Right forelimb (tissue), 1 donor: Measurements from ENCODE around the gene RALY.
A peak's percentile ranks its signal among the peaks of the same experiment; 100 is the strongest.
"Not testable (repeated sequence)": the region's sequence is repeated elsewhere in the genome, so short reads cannot be mapped to it uniquely, and the experiment has no call there.

Experiments used
- DNase-seq: peaks from one replicate; pipeline ENCODE4 v3.0.0-alpha.2; 2018

The RALY gene

GRCh38 chr20:34111702-34112599, 118.2 kb downstream of the RALY start, which contains the start of gene EIF2S2:
Gene EIF2S2, minus strand, starts transcription at chr20:34112243. Its CDS starts 133 bp downstream, at chr20:34112110.
- DNase-seq: peak; percentile 97

GRCh38 chr20:34112600-34113101, 118.9 kb downstream of the RALY start:
- DNase-seq: peak; percentile 61

- no peak for DNase-seq
Observed at GRCh38 chr20:34114809-34115208, 121.1 kb downstream of the RALY start.

GRCh38 chr20:34115232-34115631, 121.5 kb downstream of the RALY start:
- no peak for DNase-seq

- no peak for DNase-seq
Observed at GRCh38 chr20:34120213-34120612, 126.5 kb downstream of the RALY start.

GRCh38 chr20:34122274-34122980, 128.7 kb downstream of the RALY start:
- no peak for DNase-seq

- no peak for DNase-seq
Observed at GRCh38 chr20:34123309-34123708, 129.6 kb downstream of the RALY start.

GRCh38 chr20:34124469-34125249, 130.9 kb downstream of the RALY start:
- DNase-seq: no peak

- DNase-seq: no peak
Observed at GRCh38 chr20:34127792-34128191, 134.1 kb downstream of the RALY start.

GRCh38 chr20:34129518-34130162, 135.9 kb downstream of the RALY start:
- peak; percentile 66 for DNase-seq

GRCh38 chr20:34131491-34131890, 137.8 kb downstream of the RALY start:
- DNase-seq: no peak

- DNase-seq: not testable (repeated sequence)
Observed at GRCh38 chr20:34132491-34132890, 138.8 kb downstream of the RALY start.

GRCh38 chr20:34132943-34133342, 139.2 kb downstream of the RALY start:
- not testable (repeated sequence) for DNase-seq

GRCh38 chr20:34133365-34133860, 139.7 kb downstream of the RALY start:
- DNase-seq: not testable (repeated sequence)
